Retina (tissue), 1 donor: ENCODE data around the gene SPEM3.
"Not testable (repeated sequence)": the region's sequence is repeated elsewhere in the genome, so short reads cannot be mapped to it uniquely, and the experiment has no call there.

Source experiments
- DNase-seq: peaks from one replicate; pipeline ENCODE4 v3.0.0-alpha.2; 2016

The SPEM3 gene

GRCh38 chr17:7443499-7444485 lies 15.1 kb downstream of the SPEM3 start:
- no peak for DNase-seq

GRCh38 chr17:7444682-7445618 lies 16.3 kb downstream of the SPEM3 start, which contains the start of gene CHRNB1:
Gene CHRNB1, plus strand, starts transcription at chr17:7445061. Its CDS starts 67 bp downstream, at chr17:7445128.
- peak; percentile 74 for DNase-seq

- DNase-seq, result no peak
Observed at GRCh38 chr17:7445619-7445968, 16.9 kb downstream of the SPEM3 start.

DNA sequence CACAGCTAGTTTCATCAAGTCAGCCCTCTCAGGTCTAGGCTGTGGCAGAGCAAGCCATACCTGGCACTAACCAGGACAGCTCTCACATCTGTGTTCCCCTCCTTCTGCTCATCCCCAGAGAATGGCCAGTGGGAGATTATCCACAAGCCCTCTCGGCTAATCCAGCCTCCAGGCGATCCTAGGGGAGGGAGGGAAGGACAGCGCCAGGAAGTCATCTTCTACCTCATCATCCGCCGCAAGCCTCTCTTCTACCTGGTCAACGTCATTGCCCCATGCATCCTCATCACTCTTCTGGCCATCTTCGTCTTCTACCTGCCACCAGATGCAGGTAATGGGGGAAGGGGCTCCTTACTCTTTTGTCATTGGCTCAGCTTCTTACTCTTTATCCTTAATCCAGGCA lies 19.8 kb downstream of the SPEM3 start:
- DNase-seq, result no peak

DNA sequence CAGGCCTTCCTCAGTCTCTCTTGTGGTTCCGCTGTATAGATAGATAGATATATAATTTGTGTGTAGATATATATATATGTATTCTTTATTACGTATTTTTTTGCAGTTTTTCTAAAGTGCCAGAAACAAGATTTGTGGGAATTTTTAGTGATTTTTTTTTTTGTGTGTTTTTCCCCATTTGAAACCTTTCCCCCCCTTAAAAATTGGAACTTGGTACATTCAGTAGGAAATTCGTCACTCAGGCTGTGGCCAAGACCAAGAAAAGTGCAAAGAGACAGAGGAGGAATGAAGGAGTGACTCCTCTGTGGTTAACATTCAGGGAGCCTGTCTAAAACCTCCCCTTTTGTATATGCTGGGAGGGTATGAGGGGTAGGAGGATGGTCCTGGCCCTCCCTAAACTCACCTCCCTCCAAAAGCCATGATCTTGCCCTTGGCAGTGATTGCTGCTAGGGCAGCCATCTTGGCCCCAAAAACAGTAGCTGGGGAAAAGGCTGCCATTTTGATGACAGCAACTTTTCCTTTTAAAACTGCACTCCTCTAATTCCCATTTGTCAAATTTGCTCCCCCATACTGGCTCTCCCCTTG lies 31.4 kb downstream of the SPEM3 start:
- no peak for DNase-seq

- DNase-seq, result no peak
Observed at GRCh38 chr17:7460850-7461660, 32.4 kb downstream of the SPEM3 start.

DNA sequence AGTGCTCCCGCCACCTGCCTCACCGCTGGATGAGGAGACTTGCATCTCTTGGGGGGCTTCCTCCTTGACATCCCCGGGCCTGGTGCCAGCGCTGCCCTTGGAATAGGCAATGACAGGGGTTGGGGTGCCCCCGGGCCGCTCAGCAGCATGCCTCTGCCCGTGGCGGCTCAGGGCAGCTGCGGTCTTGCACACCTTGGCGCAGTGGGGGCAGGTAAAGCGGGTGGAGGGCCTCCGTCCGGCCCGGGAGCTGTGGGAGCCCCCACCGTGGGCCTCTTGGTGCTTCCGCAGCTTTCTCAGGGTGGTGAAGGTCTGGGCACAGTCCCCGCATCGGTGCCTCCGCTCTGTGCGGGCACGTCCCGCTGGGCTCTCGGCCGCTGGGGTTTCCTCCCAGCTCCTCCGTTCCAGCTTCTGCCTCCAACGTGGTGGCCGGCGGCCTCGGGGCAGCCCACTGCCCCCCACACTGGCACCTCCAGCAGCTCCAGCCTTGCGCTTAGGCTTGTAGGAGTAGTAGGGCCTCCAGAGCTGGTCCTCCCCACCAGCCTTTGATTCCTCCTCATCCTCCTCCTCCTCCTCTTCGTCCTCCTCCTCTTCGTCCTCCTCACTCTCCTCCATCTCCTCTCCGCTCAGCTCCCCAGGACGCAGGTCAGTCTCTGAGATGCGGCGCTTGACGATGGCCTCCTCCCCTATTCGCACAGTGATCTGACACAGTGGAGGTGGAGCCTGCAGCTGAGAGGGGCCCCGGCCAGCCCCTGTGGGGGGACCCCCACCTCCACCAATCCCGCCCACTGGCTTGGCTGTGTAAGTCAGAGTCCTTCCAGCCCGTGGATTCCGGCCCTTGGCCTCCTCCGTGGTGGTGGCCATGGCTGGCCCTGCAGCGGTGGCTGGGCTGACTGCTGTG lies 34.1 kb downstream of the SPEM3 start:
- DNase-seq, result no peak

DNA sequence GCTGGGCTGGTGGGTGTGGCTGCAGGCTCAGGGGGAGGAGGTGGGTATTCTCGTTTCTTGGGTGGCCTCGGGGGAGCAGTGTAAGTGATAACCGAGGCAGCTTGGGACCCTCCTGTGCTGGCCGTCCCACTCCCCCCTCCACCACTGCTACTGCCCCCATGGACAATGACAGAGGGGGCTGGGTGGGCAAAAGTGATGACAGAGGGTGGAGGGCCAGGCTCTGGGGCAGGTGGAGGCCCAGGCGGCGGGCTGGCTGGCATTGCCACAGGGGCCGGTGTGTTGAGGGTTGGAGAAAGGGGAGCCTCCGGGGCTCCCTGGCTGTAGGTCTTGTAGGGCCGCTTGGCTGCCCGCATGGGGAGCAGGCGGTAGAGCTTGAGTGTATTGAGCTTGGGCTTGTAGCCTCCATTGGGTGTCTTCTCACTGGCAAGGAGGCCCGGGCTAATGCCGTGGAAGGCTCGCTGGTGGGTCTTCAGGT lies 34.8 kb downstream of the SPEM3 start:
- DNase-seq, result no peak

DNA sequence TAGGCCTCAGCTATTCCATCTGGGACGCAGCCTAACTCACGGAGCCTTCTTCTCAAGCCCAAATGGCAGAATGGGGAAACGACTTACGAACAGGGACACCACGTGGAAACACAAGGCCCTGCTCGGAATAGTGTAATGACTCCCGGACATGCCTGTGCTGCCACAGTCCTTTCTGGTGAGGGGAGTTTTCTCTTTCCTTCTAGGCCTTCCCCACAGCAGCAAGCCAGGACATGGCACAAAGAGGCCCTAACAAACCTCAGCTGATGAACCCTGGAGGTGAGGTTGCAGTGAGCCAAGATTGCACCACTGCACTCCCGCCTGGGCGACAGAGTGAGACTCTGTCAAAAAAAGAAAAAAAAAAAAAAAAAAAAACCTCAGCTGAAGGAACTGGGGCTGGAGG lies 35.4 kb downstream of the SPEM3 start:
- DNase-seq, result no peak

- no peak for DNase-seq
Observed at GRCh38 chr17:7465597-7466275, 37.1 kb downstream of the SPEM3 start.

GRCh38 chr17:7466318-7466638 lies 37.6 kb downstream of the SPEM3 start:
- no peak for DNase-seq

DNA sequence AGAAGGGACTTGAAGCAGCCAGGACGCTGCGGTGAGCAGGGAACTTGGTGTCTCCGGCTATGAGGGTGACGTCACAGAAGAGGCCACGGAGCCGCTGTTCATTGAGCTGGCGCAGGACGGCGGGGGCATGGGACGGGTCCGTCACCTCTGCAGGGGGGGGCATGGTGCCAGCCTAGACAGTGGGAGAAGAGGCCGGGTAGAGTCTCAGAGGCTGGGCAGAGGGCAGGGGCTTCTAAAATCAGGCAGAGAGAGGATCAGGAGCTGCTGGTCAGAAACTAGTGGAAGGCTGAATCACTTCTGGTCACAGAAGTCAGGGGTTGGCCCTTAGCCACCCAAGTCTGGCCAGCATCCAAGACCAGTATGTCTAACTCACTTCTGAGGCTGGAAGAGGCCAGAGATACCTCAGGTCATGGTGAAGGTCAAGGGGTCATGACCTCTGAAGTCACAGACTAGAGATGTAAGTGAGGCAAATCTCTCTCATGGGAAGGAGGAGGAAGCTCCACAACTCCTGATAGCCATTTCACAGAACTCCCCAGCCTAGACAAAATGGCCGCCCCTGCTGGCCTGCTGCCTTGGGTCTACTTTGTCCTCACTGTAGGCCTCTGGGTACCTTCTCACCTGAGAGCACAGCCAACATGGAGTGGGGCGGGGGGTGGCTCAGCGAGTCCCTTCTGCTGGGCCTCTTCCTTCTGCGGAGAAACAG lies 38.1 kb downstream of the SPEM3 start:
- no peak for DNase-seq

- DNase-seq, result no peak
Observed at GRCh38 chr17:7467498-7467897, 38.8 kb downstream of the SPEM3 start.

GRCh38 chr17:7468290-7468689 lies 39.6 kb downstream of the SPEM3 start:
- no peak for DNase-seq

GRCh38 chr17:7468804-7469389 lies 40.2 kb downstream of the SPEM3 start:
- DNase-seq, result no peak

DNA sequence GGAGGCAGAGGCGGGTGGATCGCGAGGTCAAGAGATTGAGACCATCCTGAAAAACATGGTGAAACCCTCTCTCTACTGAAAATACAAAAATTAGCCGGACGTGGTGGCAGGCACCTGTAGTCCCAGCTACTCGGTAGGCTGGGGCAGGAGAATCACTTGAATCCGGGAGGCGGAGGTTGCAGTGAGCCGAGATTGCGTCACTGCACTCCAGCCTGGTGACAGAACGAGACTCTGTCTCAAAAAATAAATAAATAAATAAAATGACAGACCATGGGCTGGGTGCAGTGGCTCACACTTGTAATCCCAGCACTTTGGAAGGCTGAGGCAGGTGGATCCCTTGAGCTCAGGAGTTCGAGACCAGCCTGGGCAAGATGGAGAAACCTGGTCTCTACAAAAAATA lies 41.2 kb downstream of the SPEM3 start:
- DNase-seq, result not testable (repeated sequence)

DNA sequence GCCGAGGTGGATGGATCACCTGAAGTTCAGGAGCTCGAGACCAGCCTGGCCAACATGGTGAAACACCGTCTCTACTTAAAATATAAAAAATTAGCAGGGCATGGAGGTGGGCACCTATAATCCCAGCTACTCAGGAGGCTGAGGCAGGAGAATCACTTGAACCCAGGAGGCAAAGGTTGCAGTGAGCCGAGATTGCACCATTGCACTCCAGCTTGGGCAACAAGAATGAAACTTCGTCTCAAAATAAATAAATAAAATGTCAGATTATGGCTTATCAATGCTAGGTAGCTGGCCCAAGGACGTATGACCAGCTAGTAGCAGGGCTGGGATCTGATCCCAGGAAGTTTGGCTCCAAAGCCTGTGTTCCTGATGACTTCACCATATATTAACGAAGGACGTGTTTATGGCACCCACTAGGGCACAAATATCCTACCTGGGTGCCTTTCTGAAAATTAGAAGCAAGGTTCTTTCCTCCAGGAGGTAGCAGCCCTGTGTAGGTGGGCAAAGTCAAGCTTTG lies 41.9 kb downstream of the SPEM3 start:
- DNase-seq, result not testable (repeated sequence)

GRCh38 chr17:7471729-7472128 lies 43.1 kb downstream of the SPEM3 start:
- DNase-seq, result no peak

DNA sequence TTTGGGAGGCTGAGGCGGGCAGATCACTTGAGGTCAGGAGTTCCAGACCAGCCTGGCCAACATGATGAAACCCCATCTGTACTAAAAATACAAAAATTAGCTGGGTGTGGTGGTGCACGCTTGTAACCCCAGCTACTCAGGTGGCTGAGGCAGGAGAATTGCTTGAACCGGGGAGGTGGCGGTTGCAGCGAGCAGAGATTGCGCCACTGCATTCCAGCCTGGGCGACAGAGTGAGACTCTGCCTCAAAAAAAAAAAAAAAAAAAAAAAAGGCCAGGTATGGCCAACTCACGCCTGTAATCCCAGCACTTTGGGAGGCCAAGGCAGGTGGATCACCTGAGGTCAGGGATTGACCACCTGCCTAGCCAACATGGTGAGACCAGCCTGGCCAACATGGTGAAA lies 46.1 kb downstream of the SPEM3 start:
- not testable (repeated sequence) for DNase-seq
